Measurements from ENCODE around the gene CCDC69. TPM values are rescaled to one million over a fixed set of nuclear protein-coding genes. Genes with fewer than 3 reads are reported as not detected.

Gene CCDC69
- total and polyA plus RNA-seq, 2 of the 8 experiments (the other 6 are each of a cell fraction or from before 2014, with no cell fraction given): 8.4 to 10.8 TPM

DNA sequence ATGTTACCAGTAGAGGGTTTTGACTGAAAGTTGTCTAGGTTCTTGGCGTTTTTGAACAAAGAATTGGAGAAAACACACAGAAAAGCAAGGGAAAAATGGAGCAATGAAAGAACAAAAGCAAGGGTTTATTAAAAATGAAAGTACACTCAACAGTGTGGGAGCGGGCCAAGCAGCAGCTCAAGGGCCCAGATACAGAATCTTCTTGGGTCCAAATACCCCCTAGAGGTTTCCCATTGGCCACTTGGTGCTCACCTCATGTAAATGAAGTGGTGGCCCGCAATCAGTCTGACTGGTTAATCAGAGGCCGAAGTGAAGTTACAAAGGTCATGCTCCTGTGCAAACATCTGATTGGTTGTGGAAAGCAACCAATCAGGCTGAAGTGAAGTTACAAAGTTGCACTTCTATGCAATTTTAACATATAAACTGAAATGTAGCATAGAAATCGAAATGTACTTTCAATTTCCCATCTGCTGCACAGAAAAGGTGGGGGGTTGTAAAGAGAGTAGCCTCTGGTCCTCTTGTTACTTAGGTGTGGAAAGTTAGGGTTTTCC lies 27.2 kb upstream of the CCDC69 start (continued):
- TF ChIP-seq NANOG (IDR thresholded peaks at IDR 0.05; ENCODE audit: insufficient read depth, low read depth, low read length, poor library complexity, severe bottlenecking) (no peak), RAD21 (IDR thresholded peaks at IDR 0.05 in 1 of 2, conservative IDR thresholded peaks at IDR 0.05 in 1 of 2; ENCODE audit: low read depth in 2 of 2, low read length in 2 of 2) (no peak), RBBP5 (IDR thresholded peaks at IDR 0.05; ENCODE audit: borderline replicate concordance, low read depth, low read length) (no peak)
